ENCODE measurements around the gene ZMYM5. TPM values are rescaled to one million over a fixed set of nuclear protein-coding genes. Genes with fewer than 3 reads are reported as not detected.

ZMYM5 gene
- total and polyA plus RNA-seq, 2 of the 8 experiments (the other 6 are each of a cell fraction or from before 2014, with no cell fraction given): 4.9 to 7.9 TPM

GRCh38 chr13:19810151-19810550, 53.3 kb downstream of the ZMYM5 start (continued):
- TF ChIP-seq, protein P1, sequence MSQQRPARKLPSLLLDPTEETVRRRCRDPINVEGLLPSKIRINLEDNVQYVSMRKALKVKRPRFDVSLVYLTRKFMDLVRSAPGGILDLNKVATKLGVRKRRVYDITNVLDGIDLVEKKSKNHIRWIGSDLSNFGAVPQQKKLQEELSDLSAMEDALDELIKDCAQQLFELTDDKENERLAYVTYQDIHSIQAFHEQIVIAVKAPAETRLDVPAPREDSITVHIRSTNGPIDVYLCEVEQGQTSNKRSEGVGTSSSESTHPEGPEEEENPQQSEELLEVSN (IDR thresholded peaks at IDR 0.05): no peak

All from H1 (cell line).